GM21390 (cell line): ENCODE measurements around the gene DNMT1.

Experiments used
- ATAC-seq: cut with Tn5 transposase; IDR thresholded peaks from one replicate; pipeline ENCODE4 v1.9.1; 2021; ENCODE audit not compliant: unreplicated experiment

DNMT1 gene

GRCh38 chr19:10115392-10116084, 79.2 kb downstream of the DNMT1 start:
- ATAC-seq = no peak

- no peak for ATAC-seq
Observed at GRCh38 chr19:10114651-10115391, 79.9 kb downstream of the DNMT1 start.

GRCh38 chr19:10113964-10114650, 80.6 kb downstream of the DNMT1 start:
- no peak for ATAC-seq

GRCh38 chr19:10113592-10113963, 81.2 kb downstream of the DNMT1 start:
- no peak for ATAC-seq

- no peak for ATAC-seq
Observed at GRCh38 chr19:10112895-10113591, 81.7 kb downstream of the DNMT1 start.

GRCh38 chr19:10112037-10112761, 82.6 kb downstream of the DNMT1 start:
- ATAC-seq = no peak

- ATAC-seq = no peak
Observed at GRCh38 chr19:10111405-10111811, 83.3 kb downstream of the DNMT1 start, which contains the start of gene P2RY11. Gene P2RY11, plus strand, starts transcription at chr19:10111693. Its CDS starts 29 bp downstream, at chr19:10111722.

GRCh38 chr19:10110972-10111317, 83.8 kb downstream of the DNMT1 start:
- ATAC-seq = no peak

- ATAC-seq = no peak
Observed at GRCh38 chr19:10110076-10110971, 84.4 kb downstream of the DNMT1 start.

- ATAC-seq = no peak
Observed at GRCh38 chr19:10109528-10109927, 85.2 kb downstream of the DNMT1 start.

- no peak for ATAC-seq
Observed at GRCh38 chr19:10107817-10108367, 86.9 kb downstream of the DNMT1 start.

- no peak for ATAC-seq
Observed at GRCh38 chr19:10107254-10107653, 87.5 kb downstream of the DNMT1 start.

- peak; percentile 51 for ATAC-seq
Observed at GRCh38 chr19:10106100-10106936, 88.4 kb downstream of the DNMT1 start, which contains the start of gene PPAN. Gene PPAN, plus strand, starts transcription at chr19:10106362. Its CDS starts 33 bp downstream, at chr19:10106395.

GRCh38 chr19:10105509-10106099, 89.1 kb downstream of the DNMT1 start:
- ATAC-seq = no peak

GRCh38 chr19:10104665-10105508, 89.9 kb downstream of the DNMT1 start:
- peak; percentile 46 for ATAC-seq

GRCh38 chr19:10104130-10104513, 90.6 kb downstream of the DNMT1 start:
- no peak for ATAC-seq

GRCh38 chr19:10102787-10103236, 91.9 kb downstream of the DNMT1 start:
- ATAC-seq = no peak
